ENCODE data around the gene FERMT3. TPM values are rescaled to one million over a fixed set of nuclear protein-coding genes. Genes with fewer than 3 reads are reported as not detected.

The FERMT3 gene
- total and polyA plus RNA-seq, 2 of the 8 experiments (the other 6 are each of a cell fraction or from before 2014, with no cell fraction given), result 1.4 to 3.7 TPM

GRCh38 chr11:64165842-64166635 lies 40.5 kb upstream of the FERMT3 start, which contains the start of gene MACROD1 (continued):
- no peak for TF ChIP-seq YY1 (IDR thresholded peaks at IDR 0.05; ENCODE audit: low read depth, low read length)
- TF ChIP-seq CHD2 (IDR thresholded peaks at IDR 0.05; ENCODE audit: low read length), result no peak
- no peak for TF ChIP-seq POU5F1 (IDR thresholded peaks at IDR 0.05; ENCODE audit: low read depth, low read length)
- TF ChIP-seq NRF1 (IDR thresholded peaks at IDR 0.05; ENCODE audit: low read depth, low read length), result no peak
- TF ChIP-seq RNF2 (IDR thresholded peaks at IDR 0.05; ENCODE audit: borderline replicate concordance, low read depth, low read length, missing control alignments, poor library complexity, severe bottlenecking), result no peak
- no peak for TF ChIP-seq GABPA (IDR thresholded peaks at IDR 0.05; ENCODE audit: borderline replicate concordance, insufficient read depth, low read length)
- TF ChIP-seq KDM4A (IDR thresholded peaks at IDR 0.05; ENCODE audit: low read depth, low read length, severe bottlenecking), result peak; percentile 89
- peak; percentile 44; the same call in 1 of the 2 replicates for TF ChIP-seq MAX (IDR thresholded peaks at IDR 0.05)
- no peak for TF ChIP-seq KDM1A (IDR thresholded peaks at IDR 0.05; ENCODE audit: borderline replicate concordance, low read length)
- TF ChIP-seq RAD21 (IDR thresholded peaks at IDR 0.05 in 1 of 2, conservative IDR thresholded peaks at IDR 0.05 in 1 of 2; ENCODE audit: low read depth in 2 of 2, low read length in 2 of 2), result peak in 1 of 2 experiments; percentile 9; a peak in 1 of 4 replicates
- no peak; the same call in 1 of the 2 replicates for TF ChIP-seq POLR2AphosphoS5 (IDR thresholded peaks at IDR 0.05; ENCODE audit: low read depth, low read length)
- 0 out of 2 replicates have a peak, but pooled peaks have one; percentile 28 for TF ChIP-seq SUZ12 (IDR thresholded peaks at IDR 0.05; ENCODE audit: low read length)
- TF ChIP-seq ASH2L (IDR thresholded peaks at IDR 0.05; ENCODE audit: low read length), result peak; percentile 69
- TF ChIP-seq KDM5A (IDR thresholded peaks at IDR 0.05; ENCODE audit: low read length), result no peak
- no peak for TF ChIP-seq CEBPB (IDR thresholded peaks at IDR 0.05; ENCODE audit: low read depth, low read length)
- no peak; a peak in 1 of 4 replicates for TF ChIP-seq SIN3A (conservative IDR thresholded peaks at IDR 0.05 in 1 of 2, IDR thresholded peaks at IDR 0.05 in 1 of 2; ENCODE audit: low read depth in 1 of 2, low read length in 2 of 2)
- TF ChIP-seq TAF7 (optimal IDR thresholded peaks at IDR 0.05; ENCODE audit: borderline replicate concordance, low read depth, low read length), result peak; percentile 16
- peak; percentile 33; the same call in 1 of the 2 replicates for TF ChIP-seq SIX5 (IDR thresholded peaks at IDR 0.05; ENCODE audit: low read depth, low read length)
- no peak for TF ChIP-seq JUN (IDR thresholded peaks at IDR 0.05; ENCODE audit: low read depth, low read length)
- TF ChIP-seq ATF2 (IDR thresholded peaks at IDR 0.05; ENCODE audit: low read length), result peak; percentile 63; the same call in 1 of the 2 replicates

All from H1 (cell line).